IPS-NIHi7 (cell line): ENCODE results near the gene DCST1.
"Not testable (repeated sequence)": the region's sequence is repeated elsewhere in the genome, so short reads cannot be mapped to it uniquely, and the experiment has no call there.

ENCODE experiments used
- DNase-seq: peaks from one replicate; pipeline ENCODE4 v3.0.0; 2012; ENCODE audit warnings: mixed read lengths; ENCODE audit errors: extremely low spot score

DCST1 gene

GRCh38 chr1:155033524-155033923, at the start of gene DCST1, which contains the start of gene DCST2:
Gene DCST1, plus strand, starts transcription at chr1:155033824. Its CDS starts 213 bp downstream, at chr1:155034037.
Gene DCST2, minus strand, starts transcription at chr1:155033781. Its CDS starts 80 bp downstream, at chr1:155033701.
- no peak for DNase-seq

- not testable (repeated sequence) for DNase-seq
These were observed 46.9 kb upstream of the DCST1 start for GRCh38 chr1:154986736-154987135.

- DNase-seq = no peak
These were observed 46.3 kb upstream of the DCST1 start for GRCh38 chr1:154987326-154987725.

- no peak for DNase-seq
These were observed 45.3 kb upstream of the DCST1 start for GRCh38 chr1:154988058-154988954.

- no peak for DNase-seq
These were observed 44.3 kb upstream of the DCST1 start for GRCh38 chr1:154989195-154989860.

- no peak for DNase-seq
These were observed 43.3 kb upstream of the DCST1 start for GRCh38 chr1:154990276-154990675.

- peak; percentile 29 for DNase-seq
These were observed 40.7 kb upstream of the DCST1 start for GRCh38 chr1:154992721-154993571.

- no peak for DNase-seq
These were observed 39.9 kb upstream of the DCST1 start, which contains the start of gene LENEP for GRCh38 chr1:154993572-154994268. Gene LENEP, plus strand, starts transcription at chr1:154993586. Its CDS starts 22 bp downstream, at chr1:154993608.

GRCh38 chr1:154994269-154994587, 39.4 kb upstream of the DCST1 start:
- DNase-seq = no peak

GRCh38 chr1:154994591-154994990, 39.0 kb upstream of the DCST1 start:
- no peak for DNase-seq

- not testable (repeated sequence) for DNase-seq
These were observed 38.2 kb upstream of the DCST1 start for GRCh38 chr1:154995301-154995983.

- DNase-seq = no peak
These were observed 36.5 kb upstream of the DCST1 start for GRCh38 chr1:154996966-154997701.

GRCh38 chr1:154998201-154998780, 35.3 kb upstream of the DCST1 start:
- no peak for DNase-seq

- DNase-seq = peak; percentile 82
These were observed 34.6 kb upstream of the DCST1 start for GRCh38 chr1:154998818-154999570.

- DNase-seq = peak; percentile 65
These were observed 33.8 kb upstream of the DCST1 start for GRCh38 chr1:154999571-155000410.

- no peak for DNase-seq
These were observed 33.3 kb upstream of the DCST1 start for GRCh38 chr1:155000411-155000725.

GRCh38 chr1:155000726-155001424, 32.7 kb upstream of the DCST1 start:
- peak; percentile 86 for DNase-seq

GRCh38 chr1:155001425-155001674, 32.3 kb upstream of the DCST1 start:
- DNase-seq = no peak
